GM21447 (cell line): ENCODE data around the gene TBX1.
"Not testable (repeated sequence)": the region's sequence is repeated elsewhere in the genome, so short reads cannot be mapped to it uniquely, and the experiment has no call there.

Experiments
- ATAC-seq: cut with Tn5 transposase; IDR thresholded peaks from one replicate; pipeline ENCODE4 v1.9.1; 2021; ENCODE audit not compliant: unreplicated experiment

Gene TBX1

DNA sequence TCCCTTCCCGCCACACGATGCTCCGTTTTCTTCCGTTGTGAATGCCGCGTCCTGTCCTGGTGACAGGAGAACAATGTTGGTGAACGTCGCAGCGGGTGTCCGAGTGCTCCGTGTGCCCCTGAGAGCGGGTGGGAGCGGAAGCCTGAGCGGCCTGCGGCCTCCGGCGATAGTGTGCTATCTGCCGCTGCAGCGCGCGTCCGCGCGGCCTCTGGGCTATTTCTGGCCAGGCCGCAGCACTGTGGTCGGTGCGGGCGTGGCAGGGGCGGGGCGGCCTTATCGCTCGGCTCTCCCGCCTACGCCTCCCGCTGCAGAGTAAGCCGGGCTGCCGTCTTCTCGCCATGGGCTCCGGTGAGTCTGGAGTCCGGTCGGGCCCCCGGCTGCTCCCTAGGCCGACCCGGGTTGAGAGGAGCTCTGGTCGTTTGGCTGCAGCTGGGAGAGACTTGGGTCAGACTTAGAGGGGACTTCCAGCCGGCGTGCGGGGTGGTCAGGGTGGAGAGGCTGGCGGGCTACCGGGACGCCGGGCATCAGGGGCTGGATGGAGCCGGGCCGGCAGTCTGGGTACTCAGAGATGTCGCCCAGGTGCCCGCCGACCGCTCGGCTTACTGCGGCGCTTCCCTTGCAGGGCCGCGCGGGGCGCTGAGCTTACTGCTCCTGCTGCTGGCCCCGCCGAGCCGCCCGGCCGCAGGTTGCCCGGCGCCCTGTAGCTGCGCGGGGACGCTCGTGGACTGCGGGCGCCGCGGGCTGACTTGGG lies 37.2 kb upstream of the TBX1 start, which contains the start of gene GP1BB:
Gene GP1BB, plus strand, starts transcription at position 308 of the 751 bp plus-strand sequence. Its CDS starts 31 bp downstream, at position 339.
- ATAC-seq, result no peak

DNA sequence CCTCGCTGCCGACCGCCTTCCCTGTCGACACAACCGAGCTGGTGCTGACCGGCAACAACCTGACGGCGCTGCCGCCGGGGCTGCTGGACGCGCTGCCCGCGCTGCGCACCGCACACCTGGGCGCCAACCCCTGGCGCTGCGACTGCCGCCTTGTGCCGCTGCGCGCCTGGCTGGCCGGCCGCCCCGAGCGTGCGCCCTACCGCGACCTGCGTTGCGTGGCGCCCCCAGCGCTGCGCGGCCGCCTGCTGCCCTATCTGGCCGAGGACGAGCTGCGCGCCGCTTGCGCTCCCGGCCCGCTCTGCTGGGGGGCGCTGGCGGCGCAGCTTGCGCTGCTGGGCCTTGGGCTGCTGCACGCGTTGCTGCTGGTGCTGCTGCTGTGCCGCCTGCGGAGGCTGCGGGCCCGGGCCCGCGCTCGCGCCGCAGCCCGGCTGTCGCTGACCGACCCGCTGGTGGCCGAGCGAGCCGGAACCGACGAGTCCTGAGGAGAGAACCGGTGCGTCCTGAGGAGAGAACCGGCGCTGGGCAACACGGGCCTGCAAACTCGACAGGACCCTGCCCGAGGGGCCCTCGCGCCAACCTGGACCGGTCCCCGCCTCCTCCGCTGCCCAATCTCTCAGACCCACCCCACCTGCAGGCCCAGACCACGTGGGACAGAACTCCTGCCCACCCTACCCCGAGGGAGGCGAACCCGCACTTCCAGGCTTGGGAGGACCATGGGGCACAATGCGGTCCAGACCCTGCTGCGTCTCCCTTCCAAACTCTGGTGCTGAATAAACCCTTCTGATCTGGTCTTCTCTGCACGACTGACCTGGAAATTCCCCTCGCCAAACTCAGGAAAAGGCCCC lies 36.4 kb upstream of the TBX1 start:
- no peak for ATAC-seq

DNA sequence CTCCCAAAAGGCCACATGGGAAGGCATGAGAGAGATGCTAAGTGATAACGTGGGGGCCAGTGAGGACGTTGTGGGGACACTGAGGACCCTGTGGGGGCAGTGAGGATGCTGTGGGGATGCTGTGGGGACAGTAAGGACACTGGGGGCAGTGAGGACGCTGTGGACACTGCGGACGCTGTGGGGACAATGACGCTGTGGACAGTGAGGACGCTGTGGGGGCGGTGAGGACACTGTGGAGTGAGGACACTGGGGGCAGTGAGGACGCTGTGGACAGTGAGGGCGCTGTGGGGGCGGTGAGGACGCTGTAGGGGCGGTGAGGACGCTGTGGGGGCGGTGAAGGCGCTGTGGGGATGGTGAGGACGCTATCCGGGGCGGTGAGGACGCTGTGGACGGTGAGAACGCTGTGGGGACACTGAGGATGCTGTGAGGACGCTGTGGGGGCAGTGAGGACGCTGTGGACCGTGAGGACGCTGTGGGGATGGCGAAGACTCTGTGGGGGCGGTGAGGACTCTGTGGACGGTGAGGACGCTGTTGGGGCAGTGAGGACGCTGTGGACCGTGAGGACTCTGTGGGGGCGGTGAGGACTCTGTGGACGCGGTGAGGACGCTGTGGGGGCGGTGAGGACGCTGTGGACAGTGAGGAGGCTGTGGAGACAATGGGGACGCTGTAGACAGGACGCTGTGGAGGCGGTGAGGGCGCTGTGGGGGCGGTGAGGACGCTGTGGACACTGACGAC lies 35.5 kb upstream of the TBX1 start:
- no peak for ATAC-seq

DNA sequence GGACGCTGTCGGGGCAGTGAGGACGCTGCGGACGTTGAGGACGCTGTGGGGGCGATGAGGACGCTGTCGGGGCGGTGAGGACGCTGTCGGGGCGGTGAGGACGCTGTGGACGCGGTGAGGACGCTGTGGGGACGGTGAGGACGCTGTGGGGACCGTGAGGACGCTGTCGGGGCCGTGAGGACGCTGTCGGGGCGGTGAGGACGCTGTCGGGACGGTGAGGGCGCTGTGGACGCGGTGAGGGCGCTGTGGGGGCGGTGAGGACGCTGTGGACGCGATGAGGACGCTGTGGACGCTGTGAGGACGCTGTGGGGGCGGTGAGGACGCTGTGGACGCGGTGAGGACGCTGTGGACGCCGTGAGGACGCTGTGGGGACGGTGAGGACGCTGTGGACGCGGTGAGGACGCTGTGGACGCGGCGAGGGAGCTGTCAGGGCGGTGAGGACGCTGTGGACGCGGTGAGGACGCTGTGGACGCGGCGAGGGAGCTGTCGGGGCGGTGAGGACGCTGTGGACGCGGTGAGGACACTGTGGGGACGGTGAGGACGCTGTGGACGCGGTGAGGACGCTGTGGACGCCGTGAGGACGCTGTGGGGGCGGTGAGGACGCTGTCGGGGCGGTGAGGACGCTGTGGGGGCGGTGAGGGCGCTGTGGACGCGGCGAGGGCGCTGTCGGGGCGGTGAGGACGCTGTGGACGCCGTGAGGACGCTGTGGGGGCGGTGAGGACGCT lies 34.4 kb upstream of the TBX1 start:
- not testable (repeated sequence) for ATAC-seq

DNA sequence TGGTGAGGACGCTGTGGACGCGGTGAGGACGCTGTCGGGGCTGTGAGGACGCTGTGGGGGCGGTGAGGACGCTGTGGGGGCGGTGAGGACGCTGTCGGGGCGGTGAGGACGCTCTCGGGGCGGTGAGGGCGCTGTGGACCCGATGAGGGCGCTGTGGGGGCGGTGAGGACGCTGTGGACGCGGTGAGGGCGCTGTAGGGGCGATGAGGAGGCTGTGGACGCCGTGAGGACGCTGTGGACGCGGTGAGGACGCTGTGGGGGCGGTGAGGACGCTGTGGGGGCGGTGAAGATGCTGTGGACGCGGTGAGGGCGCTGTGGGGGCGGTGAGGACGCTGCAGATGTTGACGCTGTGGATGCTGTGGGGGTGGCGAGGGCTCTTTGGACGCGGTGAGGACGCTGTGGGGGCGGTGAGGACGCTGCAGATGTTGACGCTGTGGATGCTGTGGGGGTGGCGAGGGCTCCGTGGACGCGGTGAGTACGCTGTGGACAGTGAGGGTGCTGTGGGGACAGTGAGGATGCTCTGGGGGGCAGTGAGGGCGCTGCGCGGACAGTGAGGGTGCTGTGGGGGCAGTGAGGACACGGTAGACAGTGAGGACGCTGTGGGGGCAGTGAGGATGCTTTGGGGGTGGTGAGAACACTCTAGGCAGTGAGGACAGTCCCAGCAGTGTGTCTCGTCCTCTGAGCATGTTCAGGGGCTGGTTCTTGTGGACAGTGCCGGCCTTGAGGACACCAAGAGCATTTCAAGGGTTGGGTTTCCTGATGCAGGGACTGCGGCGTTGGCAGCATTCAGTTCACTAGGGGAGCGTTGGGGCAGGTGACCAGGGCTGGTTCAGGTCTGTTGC lies 33.0 kb upstream of the TBX1 start:
- ATAC-seq, result no peak

DNA sequence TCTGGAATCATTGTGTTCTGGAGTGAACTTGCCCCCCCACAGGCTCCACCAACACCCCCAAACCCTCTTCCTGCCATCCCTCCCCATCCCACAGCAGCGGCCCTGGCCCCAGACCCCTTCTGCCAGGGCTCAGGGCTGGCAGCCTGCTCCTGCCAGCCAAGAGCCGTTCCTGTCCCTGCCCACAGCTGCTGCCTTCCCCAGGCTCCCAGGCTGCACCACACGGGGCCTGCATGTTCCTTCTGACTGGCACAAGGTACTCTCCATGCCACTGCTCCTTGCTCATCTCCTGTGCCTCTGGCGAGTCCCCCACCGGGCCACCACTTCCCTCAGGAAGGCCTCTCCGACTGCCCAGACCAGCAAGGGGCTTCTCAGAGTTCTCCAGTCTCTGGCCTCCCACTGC lies 32.3 kb upstream of the TBX1 start:
- ATAC-seq, result no peak

DNA sequence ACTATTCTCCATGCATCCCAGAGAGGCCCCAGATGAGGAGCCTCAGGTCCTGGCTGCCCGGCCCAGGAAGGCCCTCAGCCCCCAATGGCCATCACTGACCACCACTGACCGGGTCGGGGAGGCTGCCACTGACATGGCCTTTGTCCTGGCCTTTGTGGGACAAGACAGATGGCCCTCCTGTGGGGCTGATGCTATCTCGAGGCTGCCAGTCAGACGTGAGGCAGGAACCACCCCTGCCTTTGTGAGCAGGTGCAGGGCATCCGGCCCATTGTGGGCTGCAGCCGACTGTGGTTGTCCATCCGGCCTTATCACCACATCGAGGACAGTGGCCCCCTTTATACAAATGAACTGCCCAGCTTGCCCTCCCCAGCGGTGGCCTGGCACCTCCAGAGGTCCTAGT lies 31.7 kb upstream of the TBX1 start:
- no peak for ATAC-seq

DNA sequence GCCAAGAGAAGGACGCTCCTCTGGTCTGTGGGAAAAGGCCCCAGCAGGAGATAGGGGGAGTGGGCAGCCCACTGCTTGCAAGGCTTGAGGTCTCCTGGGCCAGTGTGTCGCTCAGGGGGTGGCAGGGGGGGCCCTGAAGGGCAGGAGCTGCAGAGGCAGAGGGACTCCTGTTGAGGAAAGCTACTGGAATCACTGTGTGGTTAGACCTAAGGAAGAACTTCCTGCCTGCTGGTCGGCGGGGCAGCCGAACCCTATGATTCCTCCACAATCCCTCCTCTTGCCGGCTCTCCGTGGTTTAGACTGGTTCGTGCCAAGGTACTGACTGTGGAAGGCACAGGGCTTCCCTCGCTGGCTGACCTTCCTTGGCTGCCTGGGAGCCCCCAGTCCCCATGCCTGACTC lies 31.1 kb upstream of the TBX1 start:
- no peak for ATAC-seq

DNA sequence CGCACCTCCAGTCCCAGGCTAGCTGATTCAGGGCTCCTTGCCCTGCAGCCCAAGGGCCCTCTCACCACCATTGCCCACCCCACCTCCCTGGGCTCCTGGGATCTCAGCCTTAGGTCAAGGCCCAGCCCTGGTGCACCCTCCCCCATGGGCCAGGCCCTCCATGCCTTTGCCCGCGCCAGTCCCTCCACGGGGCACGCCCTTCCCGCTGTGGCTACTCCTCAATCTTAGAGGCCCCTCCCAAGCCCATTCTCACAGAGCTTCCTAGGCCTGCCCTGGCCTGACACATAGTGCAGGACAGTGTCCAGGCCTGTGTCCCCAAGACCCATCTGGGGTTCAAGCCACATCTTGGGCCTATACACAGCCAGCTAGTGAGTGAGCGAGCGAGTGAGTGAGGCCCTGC lies 30.4 kb upstream of the TBX1 start:
- no peak for ATAC-seq

DNA sequence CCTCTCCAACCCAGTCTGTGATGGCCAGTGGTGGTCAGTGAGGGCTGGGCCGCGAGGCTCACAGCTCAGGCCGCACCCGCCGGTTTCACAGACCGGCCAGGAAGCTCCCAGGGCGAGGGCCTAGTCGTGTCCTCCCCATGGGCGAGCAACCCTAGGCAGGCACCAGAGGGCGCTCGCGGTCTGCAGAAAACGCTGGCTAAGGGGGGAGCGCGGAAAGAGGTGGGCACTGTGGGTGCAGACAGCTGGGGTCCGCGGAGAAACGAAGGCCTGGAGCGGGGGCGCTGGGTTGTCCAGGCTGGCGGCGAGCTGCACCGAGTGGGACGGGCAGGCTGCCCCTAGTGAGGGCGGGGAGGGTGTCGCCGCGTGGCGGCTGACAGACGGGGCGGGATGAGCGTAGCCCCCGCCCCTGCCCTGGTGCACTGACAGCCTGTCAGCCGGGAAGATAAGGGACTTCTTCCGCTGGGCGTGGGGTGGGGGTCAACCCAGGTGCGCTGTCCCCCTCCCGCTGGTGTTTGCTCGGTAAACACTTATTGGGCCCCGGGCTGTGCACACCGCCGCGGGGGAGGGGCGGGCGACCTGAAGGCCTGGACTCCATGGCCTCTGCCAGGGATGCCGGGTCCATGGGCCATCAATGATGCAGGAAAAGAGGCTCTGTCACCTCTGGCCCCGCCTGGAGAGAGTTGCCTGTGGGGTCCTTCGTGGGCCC lies 29.8 kb upstream of the TBX1 start:
- ATAC-seq, result no peak

DNA sequence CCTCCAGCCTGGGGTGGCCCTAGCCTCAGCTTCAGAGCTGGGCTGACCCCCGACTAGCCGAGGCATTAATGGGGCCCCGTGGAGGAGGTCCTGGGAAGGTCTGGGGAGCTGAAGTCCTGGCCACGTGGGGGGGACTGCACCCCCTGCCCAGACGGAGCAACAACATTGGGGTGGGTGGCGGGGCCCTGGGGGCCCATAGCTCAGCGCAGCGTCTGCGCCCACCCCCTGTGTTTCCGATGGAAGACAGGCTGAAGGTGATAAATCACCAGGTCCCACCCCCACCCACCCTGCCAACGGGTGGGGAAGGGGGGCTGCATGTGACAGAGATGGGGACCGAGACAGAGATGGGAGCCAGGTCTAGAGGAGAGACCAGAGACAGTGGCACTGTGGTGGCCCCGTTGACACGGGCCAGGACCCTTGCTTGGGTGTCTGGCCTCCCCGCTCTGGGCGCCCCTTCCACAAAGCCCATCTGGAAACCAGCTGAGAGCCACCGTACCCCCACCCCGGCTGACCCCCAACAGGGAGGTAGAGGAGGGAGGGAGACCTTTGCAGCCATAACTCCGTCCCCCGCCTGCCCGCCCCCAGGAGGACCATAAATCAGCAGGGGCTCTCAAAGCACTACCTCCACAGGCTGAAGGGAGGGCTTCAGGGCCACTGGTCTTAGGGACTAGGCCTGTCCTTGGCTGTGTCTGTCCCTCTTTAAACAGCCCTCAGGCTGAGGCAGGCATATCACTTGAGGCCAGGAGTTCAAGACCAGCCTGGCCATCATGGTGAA lies 29.0 kb upstream of the TBX1 start:
- no peak for ATAC-seq

DNA sequence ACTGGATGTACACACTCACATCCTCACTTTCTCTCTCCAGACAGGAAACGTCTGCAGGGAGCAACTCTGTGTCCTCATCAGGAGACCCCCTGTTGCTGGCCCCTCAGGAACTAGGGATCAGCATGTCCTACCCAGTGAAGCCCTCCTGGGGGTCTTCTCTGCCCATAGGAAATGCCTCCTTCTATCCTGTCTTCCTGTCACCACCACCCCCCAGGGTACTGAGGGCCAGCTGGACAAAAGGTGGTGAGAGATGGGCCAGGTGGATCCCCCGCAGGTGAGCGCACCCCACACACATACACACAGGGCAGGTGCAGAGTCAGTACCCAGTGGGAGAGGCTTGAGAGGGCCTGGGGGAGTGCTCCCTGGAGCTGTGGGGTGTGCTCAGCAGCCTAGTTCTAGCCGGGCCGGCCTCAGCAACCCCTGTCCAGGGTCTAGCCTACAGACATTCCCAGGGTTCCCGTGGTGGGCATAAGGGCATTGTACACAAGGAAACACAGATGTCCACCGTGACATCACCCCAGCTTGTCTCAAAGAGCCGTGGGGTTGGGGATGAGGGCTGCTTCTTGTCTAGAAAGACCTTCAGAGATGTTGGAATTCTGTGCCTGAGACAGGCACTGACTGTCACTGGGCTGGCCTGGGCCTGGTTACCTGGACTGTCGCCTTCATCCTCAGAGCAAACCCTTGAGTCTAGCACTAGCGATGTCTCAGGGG lies 28.0 kb upstream of the TBX1 start:
- no peak for ATAC-seq

DNA sequence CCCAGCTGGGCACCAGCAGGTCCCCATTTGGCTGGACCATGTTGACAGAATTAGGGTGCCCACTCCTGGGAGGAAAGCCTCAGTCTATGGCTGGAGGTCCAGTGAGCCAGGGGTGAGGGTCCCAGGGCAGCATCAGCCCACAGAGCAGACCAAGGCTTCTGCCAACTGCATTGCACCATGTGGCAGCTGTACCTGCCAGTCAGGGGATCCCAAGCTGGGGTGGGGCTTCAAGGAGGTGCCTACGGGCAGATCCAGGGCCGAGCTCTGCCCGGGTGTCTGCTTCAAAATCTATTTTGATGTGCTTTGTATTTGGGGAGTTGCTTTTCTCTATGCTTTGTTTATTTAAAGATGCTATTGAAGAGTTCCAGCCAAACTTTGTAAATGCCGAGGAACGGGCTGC lies 26.8 kb upstream of the TBX1 start:
- no peak for ATAC-seq

DNA sequence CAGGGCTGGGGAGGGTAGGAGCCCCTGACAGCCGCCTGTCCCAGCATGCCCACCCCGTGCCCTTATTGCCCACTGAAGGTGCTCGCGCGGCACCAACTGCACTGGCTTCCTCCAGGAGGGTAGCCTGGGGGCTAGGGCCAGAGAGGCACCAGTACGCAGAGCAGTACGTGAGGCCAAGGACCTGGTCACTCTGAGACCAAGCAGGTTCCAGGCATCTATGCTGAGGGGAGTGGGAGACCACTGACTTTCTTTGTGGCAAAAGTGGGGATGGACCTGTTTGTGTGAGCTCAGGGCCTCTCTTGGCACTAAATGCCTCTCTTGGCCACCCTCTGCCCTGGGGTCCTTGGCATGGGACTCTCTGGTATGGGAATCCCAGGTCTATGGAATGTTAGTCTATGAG lies 26.4 kb upstream of the TBX1 start:
- no peak for ATAC-seq

DNA sequence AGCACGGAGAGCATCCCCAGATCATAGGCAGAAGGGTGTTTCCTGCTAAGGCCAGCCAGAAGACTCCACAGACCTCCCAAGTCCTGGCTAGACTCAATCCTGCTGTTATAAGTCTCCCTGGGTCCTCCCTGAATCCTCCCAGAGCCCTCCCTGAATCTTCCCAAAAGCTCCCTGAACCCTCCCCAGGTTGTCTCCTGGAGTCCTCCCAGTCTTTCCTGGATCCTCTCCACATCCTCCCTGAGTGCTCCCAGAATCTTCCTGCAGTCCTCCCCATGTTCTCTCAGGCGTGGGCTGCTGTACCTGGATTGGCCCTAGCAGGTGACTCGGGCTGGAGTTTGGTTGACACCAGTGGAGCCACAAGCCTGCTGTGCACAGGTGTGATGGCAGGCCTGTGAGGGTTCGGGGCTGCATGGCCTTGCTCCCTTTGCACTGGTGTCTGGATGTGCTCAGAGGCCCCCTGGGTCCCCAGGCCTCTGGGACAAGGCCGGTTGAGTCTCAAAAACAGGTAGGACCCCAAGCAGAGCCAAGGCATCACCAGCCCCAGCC lies 25.7 kb upstream of the TBX1 start:
- ATAC-seq, result no peak

DNA sequence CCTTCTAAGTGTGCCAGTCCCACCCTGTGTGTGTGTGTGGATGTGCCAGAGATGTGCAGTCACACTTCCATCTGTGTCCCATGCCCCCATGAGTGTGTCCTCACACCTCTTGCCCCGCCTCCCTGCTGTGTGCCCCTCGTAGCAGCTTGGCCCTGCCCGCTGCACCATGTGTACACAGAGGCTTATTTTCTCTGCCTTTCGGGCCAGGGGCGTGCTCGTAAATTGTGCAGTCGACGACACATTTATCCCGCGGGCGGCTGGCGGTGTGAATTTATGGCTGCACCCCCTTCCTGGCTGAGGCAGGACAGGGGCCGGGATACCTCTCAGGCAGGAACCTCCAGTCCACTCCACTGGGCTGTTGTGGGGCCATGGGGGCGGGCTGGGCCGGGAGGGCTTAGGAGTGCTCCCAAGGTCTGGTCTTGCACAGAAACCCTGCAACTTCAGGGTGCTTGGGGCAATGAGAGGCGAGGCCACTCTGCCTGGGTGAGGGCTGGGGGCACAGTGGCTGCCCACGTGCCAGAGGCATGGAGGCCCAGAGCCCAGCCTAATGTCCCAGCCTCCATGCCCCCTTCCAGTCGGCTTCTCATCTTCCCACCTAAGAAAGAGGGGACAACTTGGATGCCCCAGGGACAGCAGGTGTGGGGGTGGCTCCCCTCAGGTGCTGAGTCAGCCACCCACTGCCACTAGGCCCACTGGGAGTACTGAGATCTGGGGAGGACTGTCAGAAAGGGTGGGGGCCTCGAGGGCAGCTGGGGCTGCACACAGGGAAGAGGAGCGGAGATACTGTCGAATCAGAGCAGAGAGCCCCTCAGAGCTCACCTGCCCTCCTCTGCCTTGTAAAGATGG lies 24.7 kb upstream of the TBX1 start:
- no peak for ATAC-seq
